ENCODE measurements around the gene SLC7A14.
"Not testable (repeated sequence)": the region's sequence is repeated elsewhere in the genome, so short reads cannot be mapped to it uniquely, and the experiment has no call there.

Gene SLC7A14

GRCh38 chr3:170593634-170594033 is 7.8 kb upstream of the SLC7A14 start:
- H3K9ac ChIP-seq (ENCODE audit: low read length in 2 of 2): no peak overlapping the region

GRCh38 chr3:170589113-170589512 is 3.2 kb upstream of the SLC7A14 start:
- peaks cover 0 to 2% of the 10 kb centered on the region in 2 donors for H3K9me3 ChIP-seq (ENCODE audit: control insufficient read depth in 2 of 2, low read length in 2 of 2)
- H3K27ac ChIP-seq (ENCODE audit: low read length): no peak overlapping the region
- peaks cover 18 to 30% of the 10 kb centered on the region in 2 donors for H3K27me3 ChIP-seq (ENCODE audit: control insufficient read depth in 1 of 2, insufficient read depth in 2 of 2, low read length in 2 of 2)
- no peak overlapping the region for H3K4me3 ChIP-seq (ENCODE audit: low read length in 2 of 2)
- H3K36me3 ChIP-seq (ENCODE audit: control insufficient read depth in 2 of 2, insufficient read depth in 2 of 2, low read length in 2 of 2): no peaks in the 10 kb centered on the region
- H3K9ac ChIP-seq (ENCODE audit: low read length in 2 of 2): no peak overlapping the region
- peaks cover 3% of the 10 kb centered on the region for H3K4me1 ChIP-seq (ENCODE audit: control insufficient read depth, insufficient read depth, low read length)

More at GRCh38 chr3:170593634-170594033, 7.8 kb upstream of the SLC7A14 start:
- Histone ChIP-seq H3K27me3 (ENCODE audit: control insufficient read depth in 1 of 2, insufficient read depth in 2 of 2, low read length in 2 of 2) (no peaks in the 10 kb centered on the region), H3K27ac (ENCODE audit: low read length) (no peak overlapping the region), H3K4me3 (ENCODE audit: low read length in 2 of 2) (no peak overlapping the region), H3K36me3 (ENCODE audit: control insufficient read depth in 2 of 2, insufficient read depth in 2 of 2, low read length in 2 of 2) (no peaks in the 10 kb centered on the region), H3K4me1 (ENCODE audit: control insufficient read depth, insufficient read depth, low read length) (no peaks in the 10 kb centered on the region), H3K9me3 (ENCODE audit: control insufficient read depth in 2 of 2, low read length in 2 of 2) (peaks cover 0 to 2% of the 10 kb centered on the region in 2 donors)

- no peaks in the 10 kb centered on the region for H3K36me3 ChIP-seq (ENCODE audit: control insufficient read depth in 2 of 2, insufficient read depth in 2 of 2, low read length in 2 of 2)
- peak overlapping the region in 1 of 2 donors; percentile 9 for H3K4me3 ChIP-seq (ENCODE audit: low read length in 2 of 2)
- H3K27ac ChIP-seq (ENCODE audit: low read length): no peak overlapping the region
- peaks cover 3% of the 10 kb centered on the region for H3K4me1 ChIP-seq (ENCODE audit: control insufficient read depth, insufficient read depth, low read length)
- no peak overlapping the region for H3K9ac ChIP-seq (ENCODE audit: low read length in 2 of 2)
- no peaks in the 10 kb centered on the region for H3K9me3 ChIP-seq (ENCODE audit: control insufficient read depth in 2 of 2, low read length in 2 of 2)
- peaks cover 19 to 33% of the 10 kb centered on the region in 2 donors for H3K27me3 ChIP-seq (ENCODE audit: control insufficient read depth in 1 of 2, insufficient read depth in 2 of 2, low read length in 2 of 2)
These were observed 603 bp downstream of the SLC7A14 start for GRCh38 chr3:170585008-170585936.

- H3K9me3 ChIP-seq (ENCODE audit: control insufficient read depth in 2 of 2, low read length in 2 of 2): no peaks in the 10 kb centered on the region
- H3K4me3 ChIP-seq (ENCODE audit: low read length in 2 of 2): no peak overlapping the region
- H3K27ac ChIP-seq (ENCODE audit: low read length): no peak overlapping the region
- H3K36me3 ChIP-seq (ENCODE audit: control insufficient read depth in 2 of 2, insufficient read depth in 2 of 2, low read length in 2 of 2): no peaks in the 10 kb centered on the region
- peaks cover 3% of the 10 kb centered on the region for H3K4me1 ChIP-seq (ENCODE audit: control insufficient read depth, insufficient read depth, low read length)
- H3K9ac ChIP-seq (ENCODE audit: low read length in 2 of 2): no peak overlapping the region
- peaks cover 19 to 33% of the 10 kb centered on the region in 2 donors for H3K27me3 ChIP-seq (ENCODE audit: control insufficient read depth in 1 of 2, insufficient read depth in 2 of 2, low read length in 2 of 2)
These were observed 1.3 kb downstream of the SLC7A14 start for GRCh38 chr3:170584585-170585007.

- Histone ChIP-seq H3K9ac (ENCODE audit: low read length in 2 of 2) (no peak overlapping the region), H3K4me3 (ENCODE audit: low read length in 2 of 2) (no peak overlapping the region), H3K9me3 (ENCODE audit: control insufficient read depth in 2 of 2, low read length in 2 of 2) (no peaks in the 10 kb centered on the region), H3K4me1 (ENCODE audit: control insufficient read depth, insufficient read depth, low read length) (no peaks in the 10 kb centered on the region), H3K36me3 (ENCODE audit: control insufficient read depth in 2 of 2, insufficient read depth in 2 of 2, low read length in 2 of 2) (no peaks in the 10 kb centered on the region), H3K27ac (ENCODE audit: low read length) (no peak overlapping the region), H3K27me3 (ENCODE audit: control insufficient read depth in 1 of 2, insufficient read depth in 2 of 2, low read length in 2 of 2) (peaks cover 5 to 9% of the 10 kb centered on the region in 2 donors)
These were observed 6.2 kb downstream of the SLC7A14 start for GRCh38 chr3:170579646-170580045.

- H3K9me3 ChIP-seq (ENCODE audit: control insufficient read depth in 2 of 2, low read length in 2 of 2): no peaks in the 10 kb centered on the region
- no peak overlapping the region for H3K27ac ChIP-seq (ENCODE audit: low read length)
- H3K9ac ChIP-seq (ENCODE audit: low read length in 2 of 2): no peak overlapping the region
- no peak overlapping the region for H3K4me3 ChIP-seq (ENCODE audit: low read length in 2 of 2)
- no peaks in the 10 kb centered on the region for H3K4me1 ChIP-seq (ENCODE audit: control insufficient read depth, insufficient read depth, low read length)
- H3K27me3 ChIP-seq (ENCODE audit: control insufficient read depth in 1 of 2, insufficient read depth in 2 of 2, low read length in 2 of 2): peaks cover 0 to 2% of the 10 kb centered on the region in 2 donors
- H3K36me3 ChIP-seq (ENCODE audit: control insufficient read depth in 2 of 2, insufficient read depth in 2 of 2, low read length in 2 of 2): no peaks in the 10 kb centered on the region
These were observed 13.1 kb downstream of the SLC7A14 start for GRCh38 chr3:170572665-170573253.

GRCh38 chr3:170567598-170567997 is 18.3 kb downstream of the SLC7A14 start:
- not testable (repeated sequence) for H3K27me3 ChIP-seq (ENCODE audit: control insufficient read depth in 1 of 2, insufficient read depth in 2 of 2, low read length in 2 of 2); H3K4me3 ChIP-seq (ENCODE audit: low read length in 2 of 2); H3K36me3 ChIP-seq (ENCODE audit: control insufficient read depth in 2 of 2, insufficient read depth in 2 of 2, low read length in 2 of 2); H3K4me1 ChIP-seq (ENCODE audit: control insufficient read depth, insufficient read depth, low read length); H3K27ac ChIP-seq (ENCODE audit: low read length); H3K9me3 ChIP-seq (ENCODE audit: control insufficient read depth in 2 of 2, low read length in 2 of 2); H3K9ac ChIP-seq (ENCODE audit: low read length in 2 of 2)

GRCh38 chr3:170566413-170566812 is 19.5 kb downstream of the SLC7A14 start:
- H3K36me3 ChIP-seq (ENCODE audit: control insufficient read depth in 2 of 2, insufficient read depth in 2 of 2, low read length in 2 of 2): no peaks in the 10 kb centered on the region
- no peak overlapping the region for H3K9ac ChIP-seq (ENCODE audit: low read length in 2 of 2)
- H3K4me1 ChIP-seq (ENCODE audit: control insufficient read depth, insufficient read depth, low read length): no peaks in the 10 kb centered on the region
- no peaks in the 10 kb centered on the region for H3K9me3 ChIP-seq (ENCODE audit: control insufficient read depth in 2 of 2, low read length in 2 of 2)
- no peak overlapping the region for H3K27ac ChIP-seq (ENCODE audit: low read length)
- no peaks in the 10 kb centered on the region for H3K27me3 ChIP-seq (ENCODE audit: control insufficient read depth in 1 of 2, insufficient read depth in 2 of 2, low read length in 2 of 2)
- no peak overlapping the region for H3K4me3 ChIP-seq (ENCODE audit: low read length in 2 of 2)

GRCh38 chr3:170565495-170565894 is 20.4 kb downstream of the SLC7A14 start:
- Histone ChIP-seq H3K9ac (ENCODE audit: low read length in 2 of 2) (no peak overlapping the region), H3K27ac (ENCODE audit: low read length) (no peak overlapping the region), H3K4me1 (ENCODE audit: control insufficient read depth, insufficient read depth, low read length) (no peaks in the 10 kb centered on the region), H3K27me3 (ENCODE audit: control insufficient read depth in 1 of 2, insufficient read depth in 2 of 2, low read length in 2 of 2) (no peaks in the 10 kb centered on the region), H3K4me3 (ENCODE audit: low read length in 2 of 2) (no peak overlapping the region), H3K9me3 (ENCODE audit: control insufficient read depth in 2 of 2, low read length in 2 of 2) (no peaks in the 10 kb centered on the region), H3K36me3 (ENCODE audit: control insufficient read depth in 2 of 2, insufficient read depth in 2 of 2, low read length in 2 of 2) (no peaks in the 10 kb centered on the region)

GRCh38 chr3:170564664-170565063 is 21.2 kb downstream of the SLC7A14 start:
- no peaks in the 10 kb centered on the region for H3K4me1 ChIP-seq (ENCODE audit: control insufficient read depth, insufficient read depth, low read length)
- no peak overlapping the region for H3K9ac ChIP-seq (ENCODE audit: low read length in 2 of 2)
- no peak overlapping the region for H3K27ac ChIP-seq (ENCODE audit: low read length)
- H3K9me3 ChIP-seq (ENCODE audit: control insufficient read depth in 2 of 2, low read length in 2 of 2): no peaks in the 10 kb centered on the region
- H3K27me3 ChIP-seq (ENCODE audit: control insufficient read depth in 1 of 2, insufficient read depth in 2 of 2, low read length in 2 of 2): no peaks in the 10 kb centered on the region
- H3K36me3 ChIP-seq (ENCODE audit: control insufficient read depth in 2 of 2, insufficient read depth in 2 of 2, low read length in 2 of 2): no peaks in the 10 kb centered on the region
- no peak overlapping the region for H3K4me3 ChIP-seq (ENCODE audit: low read length in 2 of 2)
